Upper lobe of left lung (tissue), 6 donors: ENCODE data around the gene ACTN1. TPM values are rescaled to one million over a fixed set of nuclear protein-coding genes. Genes with fewer than 3 reads are reported as not detected.

ENCODE experiments used
- ATAC-seq, 2 donors: fragments of 200-7000 bp; cut with Tn5 transposase; one replicate each; pipeline ENCODE4 v1.9.1; 2022; ENCODE audit warnings: mild to moderate bottlenecking in 2 of 2, moderate library complexity in 2 of 2; ENCODE audit not compliant: low FRiP score in 2 of 2
- DNase-seq, 2 donors: peaks; one replicate each; pipeline ENCODE4 v3.0.0-alpha.2; 2019 to 2020
- H3K27ac ChIP-seq, 4 donors: fragments of 200-600 bp; sonication (generic); one replicate each; pipeline ENCODE4 v1.5.1; 2016 to 2019
- H3K27me3 ChIP-seq, 4 donors: fragments of 200-600 bp; sonication (generic); one replicate each; pipeline ENCODE4 v1.5.1; 2017 to 2019
- H3K36me3 ChIP-seq, 4 donors: fragments of 200-600 bp; sonication (generic); one replicate each; pipeline ENCODE4 v1.5.1; 2016 to 2019
- H3K4me1 ChIP-seq, 4 donors: fragments of 200-600 bp; sonication (generic); one replicate each; pipeline ENCODE4 v1.5.1; 2018 to 2019
- H3K4me3 ChIP-seq, 4 donors: fragments of 200-600 bp; sonication (generic); one replicate each; pipeline ENCODE4 v1.5.1; 2017 to 2019; ENCODE audit warnings: mild to moderate bottlenecking in 2 of 4, moderate library complexity in 1 of 4
- H3K9me3 ChIP-seq, 4 donors: fragments of 200-600 bp; sonication (generic); one replicate each; pipeline ENCODE4 v1.5.1; 2018 to 2019
- CTCF ChIP-seq, 6 experiments: fragments of 450-650 bp in 4 of 6; fragments of 200-600 bp in 2 of 6; sonication (generic) in 2 of 6; IDR thresholded peaks; one replicate each; pipeline ENCODE4 v1.5.1; 2016 to 2019; ENCODE audit warnings: antibody characterized with exemption in 6 of 6
- EP300 ChIP-seq, 4 donors: sonication (generic); formaldehyde crosslinking; IDR thresholded peaks; one replicate each; pipeline ENCODE4 v1.5.1; 2017; ENCODE audit warnings: antibody characterized with exemption in 4 of 4, control low read depth in 2 of 4
- POLR2A ChIP-seq, 4 donors: fragments of 450-650 bp; IDR thresholded peaks; one replicate each; pipeline ENCODE4 v1.5.1; 2016 to 2017; ENCODE audit warnings: antibody characterized with exemption in 4 of 4, mild to moderate bottlenecking in 2 of 4
- POLR2AphosphoS5 ChIP-seq, 2 donors: sonication (generic); formaldehyde crosslinking; IDR thresholded peaks; one replicate each; pipeline ENCODE4 v1.5.1; 2017; ENCODE audit warnings: antibody characterized with exemption in 2 of 2
- WGBS, 2 donors: methylation state at CpG; one replicate each; pipeline ENCODE4 v1.1.5; 2017 to 2018; 5-methylcytosine and 5-hydroxymethylcytosine counted together
- total RNA-seq, 6 donors: library from RNA; depleted of rRNA in 4 of 6; stranded (reverse); fragments of >200 nt in 4 of 6; gene quantifications; one replicate each; pipeline versions ENCODE4 v1.1.0 to v1.2.1, GENCODE V29; 2016 to 2021
- donor health status: DM: no; HTN: no; CAD: no; lungs with moderate emphysema.
- donor health status: DM: no; HTN: yes; CAD: no; lungs with severe emphysema.

Gene ACTN1
- total RNA-seq, 6 donors from 2014 or later: 117 to 195 (median 157) TPM

- H3K9me3 ChIP-seq: no peaks in the 10 kb centered on the region
- ATAC-seq: no peak
- DNase-seq: peak in 1 of 2 donors; percentile 40
- 67 to 84% methylated on average over 8 to 16 of the region's 16 CpGs for WGBS, 2 donors
- no peaks in the 10 kb centered on the region for H3K36me3 ChIP-seq
- H3K27me3 ChIP-seq: no peaks in the 10 kb centered on the region
- H3K4me1 ChIP-seq: peaks cover 55 to 64% (median 60%) of the 10 kb centered on the region in 4 donors
- H3K27ac ChIP-seq: peak overlapping the region in 1 of 4 donors; percentile 5
- no peak overlapping the region for H3K4me3 ChIP-seq
- TF ChIP-seq EP300 (IDR thresholded peaks at IDR 0.05) (no peak), POLR2AphosphoS5 (IDR thresholded peaks at IDR 0.05) (no peak), POLR2A (IDR thresholded peaks at IDR 0.05) (no peak), CTCF (IDR thresholded peaks at IDR 0.05) (no peak)
Observed at GRCh38 chr14:68961781-68962584, 17.1 kb downstream of the ACTN1 start.

DNA sequence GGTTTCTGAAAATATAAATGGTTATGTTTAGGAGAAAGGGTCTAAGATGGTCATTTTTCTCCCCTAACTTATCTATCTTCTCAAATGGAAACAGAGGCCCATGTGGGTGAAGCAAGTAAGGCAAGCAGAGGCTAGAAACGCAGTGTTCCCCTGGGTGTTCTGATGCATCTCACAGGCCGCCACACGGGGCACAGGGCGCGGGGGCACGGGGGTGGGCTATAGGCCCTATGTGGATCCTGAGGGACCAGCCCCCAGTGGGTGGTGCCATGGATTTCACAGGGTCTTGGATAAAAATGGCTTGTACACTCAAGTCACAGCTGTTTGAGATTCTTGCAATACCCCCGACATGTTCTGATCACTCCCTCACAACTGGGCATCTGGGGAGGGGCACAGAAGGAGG, 17.7 kb downstream of the ACTN1 start:
- DNase-seq (peak in 1 of 2 donors; percentile 66), ATAC-seq (no peak)
- TF ChIP-seq CTCF (IDR thresholded peaks at IDR 0.05): no peak
- no peak for TF ChIP-seq POLR2A (IDR thresholded peaks at IDR 0.05)
- no peak for TF ChIP-seq EP300 (IDR thresholded peaks at IDR 0.05)
- TF ChIP-seq POLR2AphosphoS5 (IDR thresholded peaks at IDR 0.05): no peak
- no peak overlapping the region for H3K4me3 ChIP-seq
- WGBS, 2 donors: 74 to 77% methylated on average over 7 of the region's 7 CpGs
- peaks cover 48 to 60% (median 58%) of the 10 kb centered on the region in 4 donors for H3K4me1 ChIP-seq
- H3K36me3 ChIP-seq: no peaks in the 10 kb centered on the region
- no peaks in the 10 kb centered on the region for H3K27me3 ChIP-seq
- H3K27ac ChIP-seq: peak overlapping the region in 1 of 4 donors; percentile 5
- no peaks in the 10 kb centered on the region for H3K9me3 ChIP-seq

DNA sequence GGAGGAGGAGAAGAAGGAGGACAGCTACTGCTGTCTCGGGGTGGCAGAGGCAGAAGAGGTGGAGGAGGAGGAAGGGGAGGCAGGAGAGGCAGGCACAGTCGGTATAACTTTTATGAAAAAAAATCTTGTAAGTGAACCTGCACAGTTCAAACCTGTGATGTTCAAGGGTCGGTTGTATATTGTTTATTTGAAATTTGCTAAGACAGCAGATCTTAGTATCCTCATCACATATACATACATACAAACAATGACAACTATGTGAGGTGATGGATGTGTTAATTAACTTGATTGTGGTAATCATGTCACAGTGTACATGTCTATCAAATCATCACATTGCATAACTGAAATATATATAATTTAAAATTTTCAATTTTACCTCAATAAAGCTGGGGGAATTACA, 19.0 kb downstream of the ACTN1 start:
- no peak for ATAC-seq
- H3K4me3 ChIP-seq: no peak overlapping the region
- no peaks in the 10 kb centered on the region for H3K9me3 ChIP-seq
- H3K27ac ChIP-seq: peak overlapping the region in 1 of 4 donors; percentile 65
- 76 to 82% methylated on average over 3 of the region's 3 CpGs for WGBS, 2 donors
- H3K36me3 ChIP-seq: no peaks in the 10 kb centered on the region
- no peak for DNase-seq
- H3K4me1 ChIP-seq: peaks cover 46 to 60% (median 55%) of the 10 kb centered on the region in 4 donors
- TF ChIP-seq CTCF (IDR thresholded peaks at IDR 0.05) (no peak), POLR2AphosphoS5 (IDR thresholded peaks at IDR 0.05) (no peak), EP300 (IDR thresholded peaks at IDR 0.05) (no peak), POLR2A (IDR thresholded peaks at IDR 0.05) (no peak)
- H3K27me3 ChIP-seq: no peaks in the 10 kb centered on the region

GRCh38 chr14:68959035-68959434, 20.1 kb downstream of the ACTN1 start:
- H3K27me3 ChIP-seq: no peaks in the 10 kb centered on the region
- TF ChIP-seq CTCF (IDR thresholded peaks at IDR 0.05) (no peak), EP300 (IDR thresholded peaks at IDR 0.05) (no peak), POLR2A (IDR thresholded peaks at IDR 0.05) (no peak), POLR2AphosphoS5 (IDR thresholded peaks at IDR 0.05) (no peak)
- no peak for DNase-seq
- no peaks in the 10 kb centered on the region for H3K36me3 ChIP-seq
- H3K27ac ChIP-seq: peak overlapping the region in 3 of 4 donors; percentile 2 to 76 (median 65)
- ATAC-seq: no peak
- H3K4me3 ChIP-seq: no peak overlapping the region
- WGBS, 2 donors: 31 to 37% methylated on average over 4 of the region's 4 CpGs
- no peaks in the 10 kb centered on the region for H3K9me3 ChIP-seq
- peaks cover 38 to 57% (median 53%) of the 10 kb centered on the region in 4 donors for H3K4me1 ChIP-seq
